GM19193 (cell line): ENCODE results near the gene PRC1.

Experiments
- POLR2A ChIP-seq: IDR thresholded peaks from 4 replicates; pipeline ENCODE4 v1.6.1; 2011; ENCODE audit not compliant: insufficient read depth, insufficient read length; ENCODE audit errors: extremely low read depth

PRC1 gene

DNA sequence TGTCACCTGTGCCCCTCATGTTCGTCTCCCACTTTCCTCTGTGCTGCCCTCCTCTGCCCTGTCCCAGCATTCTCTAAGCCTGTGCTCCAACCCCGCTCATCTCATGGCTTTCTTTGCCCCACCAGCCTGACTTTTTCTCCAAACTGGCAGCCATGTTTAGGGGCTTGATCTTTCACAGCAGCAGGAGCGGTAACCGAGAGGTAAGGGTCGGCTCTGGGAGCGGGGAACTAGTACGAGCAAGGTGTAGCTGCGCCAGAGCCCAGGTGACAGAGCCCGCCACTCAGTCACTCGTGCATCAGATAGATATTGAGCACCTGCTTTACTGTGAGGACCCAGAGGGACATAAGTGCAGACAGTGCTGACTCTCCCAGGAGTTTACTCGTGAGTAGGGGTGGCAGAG, 77.9 kb downstream of the PRC1 start:
- TF ChIP-seq POLR2A = no peak
